ENCODE results near the gene ATAD1.

DNA sequence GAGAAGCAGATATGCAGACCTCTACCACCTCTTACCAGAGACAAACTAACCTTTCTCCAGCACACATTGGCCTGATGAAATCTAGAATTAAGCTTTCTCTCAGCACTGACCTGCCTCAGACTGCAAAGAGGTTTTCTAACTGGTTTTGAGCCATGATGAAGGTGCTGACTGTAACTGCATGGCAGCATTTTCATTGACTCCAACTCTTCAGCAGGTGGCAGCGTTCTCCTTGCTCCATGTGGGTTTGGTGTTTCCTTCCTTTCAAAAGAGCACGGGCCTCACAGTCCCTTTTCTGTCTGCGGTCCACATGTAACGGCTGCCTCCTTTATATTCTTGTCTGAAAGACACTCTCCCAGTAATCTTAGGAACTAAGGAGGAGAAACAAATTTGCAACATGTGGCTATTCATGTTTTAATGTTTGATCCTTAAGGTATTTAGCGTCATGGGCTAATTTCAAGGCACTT, 32.7 kb upstream of the ATAD1 start:
- TF ChIP-seq CTCF (IDR thresholded peaks at IDR 0.05) (peak; percentile 24 to 78 (median 66)), POLR2A (IDR thresholded peaks at IDR 0.05) (no peak)

Data from Peyer's patch (tissue), 4 donors.